Tibial nerve (tissue), 4 donors: ENCODE measurements around the gene CYTH2. TPM values are rescaled to one million over a fixed set of nuclear protein-coding genes. Genes with fewer than 3 reads are reported as not detected.
"Not testable (repeated sequence)": the region's sequence is repeated elsewhere in the genome, so short reads cannot be mapped to it uniquely, and the experiment has no call there.

Source experiments
- DNase-seq, 2 donors: peaks; one replicate each; pipeline ENCODE4 v3.0.0-alpha.2; 2019; ENCODE audit warnings: low spot score in 2 of 2
- H3K27ac ChIP-seq, 4 donors: fragments of 200-600 bp; sonication (generic) in 3 of 4; one replicate each; pipeline ENCODE4 v1.5.1; 2017 to 2019; ENCODE audit warnings: mild to moderate bottlenecking in 1 of 4
- H3K27me3 ChIP-seq, 2 donors: fragments of 200-600 bp; sonication (generic) in 1 of 2; one replicate each; pipeline versions ENCODE4 v1.5.1 to v1.6.0; 2017 to 2019
- H3K36me3 ChIP-seq, 3 donors: fragments of 200-600 bp; sonication (generic); one replicate each; pipeline ENCODE4 v1.5.1; 2018 to 2019
- H3K4me1 ChIP-seq, 4 donors: fragments of 200-600 bp; sonication (generic) in 3 of 4; one replicate each; pipeline ENCODE4 v1.5.1; 2017 to 2019
- H3K4me3 ChIP-seq, 4 donors: fragments of 200-600 bp; sonication (generic) in 3 of 4; one replicate each; pipeline ENCODE4 v1.5.1; 2017 to 2019; ENCODE audit warnings: mild to moderate bottlenecking in 1 of 4, moderate library complexity in 1 of 4
- H3K9me3 ChIP-seq, 4 donors: fragments of 200-600 bp; sonication (generic) in 3 of 4; one replicate each; pipeline ENCODE4 v1.5.1; 2017 to 2019
- EP300 ChIP-seq, 2 donors: sonication (generic); formaldehyde crosslinking; IDR thresholded peaks; one replicate each; pipeline ENCODE4 v1.6.1; 2017; ENCODE audit warnings: antibody characterized with exemption in 2 of 2, mild to moderate bottlenecking in 1 of 2
- POLR2A ChIP-seq, 2 donors: fragments of 450-650 bp; IDR thresholded peaks; one replicate each; pipeline ENCODE4 v1.6.1; 2017; ENCODE audit warnings: antibody characterized with exemption in 2 of 2, mild to moderate bottlenecking in 2 of 2, moderate library complexity in 2 of 2
- WGBS, 2 donors: methylation state at CpG; one replicate each; pipeline ENCODE4 v1.1.5; 2018; 5-methylcytosine and 5-hydroxymethylcytosine counted together
- total RNA-seq, 4 donors: library from RNA; depleted of rRNA; stranded (reverse); fragments of >200 nt; gene quantifications; one replicate each; pipeline ENCODE4 v1.1.0, GENCODE V29; 2016
- TF ChIP-seq, protein P1 (sequence below), 5 experiments: fragments of 200-600 bp in 3 of 5; fragments of 450-650 bp in 2 of 5; sonication (generic) in 3 of 5; IDR thresholded peaks; one replicate each; pipeline ENCODE4 v1.5.1; 2016 to 2019; ENCODE audit warnings: antibody characterized with exemption in 5 of 5, mild to moderate bottlenecking in 3 of 5, moderate library complexity in 2 of 5

CYTH2 gene
- total RNA-seq, 4 donors from 2014 or later: 56.7 to 114 (median 65.1) TPM

DNA sequence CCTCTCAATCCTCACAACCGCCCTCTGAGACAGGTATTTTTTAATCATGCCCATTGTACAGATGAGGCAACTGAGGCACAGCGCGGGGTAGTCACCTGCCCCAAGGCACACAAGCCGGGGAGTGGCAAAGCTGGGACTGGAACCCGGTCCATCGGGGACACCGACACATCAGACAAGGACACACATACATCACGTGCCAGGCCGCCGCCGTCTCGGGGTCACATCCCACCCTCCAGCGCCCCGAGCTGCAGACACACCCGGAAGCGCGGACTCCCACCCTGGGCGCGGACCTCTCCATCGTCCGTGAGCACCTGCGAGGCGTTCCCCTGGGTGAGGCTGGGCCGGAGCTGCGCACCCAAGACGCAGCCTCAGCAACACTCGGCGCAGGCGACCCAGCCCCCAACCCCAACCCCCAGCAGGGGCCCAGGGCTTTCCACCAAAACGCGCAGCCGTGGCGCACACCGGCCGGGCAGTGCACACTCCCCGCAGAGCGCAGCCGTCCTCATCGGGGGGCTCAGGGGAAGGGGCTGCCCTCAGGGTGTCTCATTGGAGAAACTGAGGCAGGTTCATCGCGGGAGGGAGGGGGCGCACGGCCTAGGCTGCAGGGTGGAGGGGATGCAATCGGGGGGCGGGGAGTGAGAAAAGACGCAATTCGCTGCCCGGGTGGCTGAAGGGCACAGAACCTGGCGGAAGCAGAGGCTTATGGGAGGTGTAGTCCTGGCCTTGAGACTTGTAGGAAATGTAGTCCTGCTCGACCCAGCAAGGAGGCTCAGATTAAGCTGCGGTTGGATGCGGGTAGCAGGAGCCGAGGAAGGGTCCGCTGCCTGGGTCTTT is 44.3 kb downstream of the CYTH2 start:
- Histone ChIP-seq H3K4me3 (peak overlapping the region; percentile 24 to 46 (median 45)), H3K27me3 (peaks cover 0 to 59% of the 10 kb centered on the region in 2 donors), H3K27ac (peak overlapping the region in 1 of 4 donors; percentile 52), H3K36me3 (no peaks in the 10 kb centered on the region), H3K9me3 (no peaks in the 10 kb centered on the region), H3K4me1 (peaks cover 0 to 20% (median 10%) of the 10 kb centered on the region in 4 donors)
- 4% methylated on average over 35 to 41 of the region's 54 CpGs for WGBS, 2 donors
- no peak for TF ChIP-seq EP300 (IDR thresholded peaks at IDR 0.05)
- TF ChIP-seq POLR2A (IDR thresholded peaks at IDR 0.05): no peak
- TF ChIP-seq, protein P1, sequence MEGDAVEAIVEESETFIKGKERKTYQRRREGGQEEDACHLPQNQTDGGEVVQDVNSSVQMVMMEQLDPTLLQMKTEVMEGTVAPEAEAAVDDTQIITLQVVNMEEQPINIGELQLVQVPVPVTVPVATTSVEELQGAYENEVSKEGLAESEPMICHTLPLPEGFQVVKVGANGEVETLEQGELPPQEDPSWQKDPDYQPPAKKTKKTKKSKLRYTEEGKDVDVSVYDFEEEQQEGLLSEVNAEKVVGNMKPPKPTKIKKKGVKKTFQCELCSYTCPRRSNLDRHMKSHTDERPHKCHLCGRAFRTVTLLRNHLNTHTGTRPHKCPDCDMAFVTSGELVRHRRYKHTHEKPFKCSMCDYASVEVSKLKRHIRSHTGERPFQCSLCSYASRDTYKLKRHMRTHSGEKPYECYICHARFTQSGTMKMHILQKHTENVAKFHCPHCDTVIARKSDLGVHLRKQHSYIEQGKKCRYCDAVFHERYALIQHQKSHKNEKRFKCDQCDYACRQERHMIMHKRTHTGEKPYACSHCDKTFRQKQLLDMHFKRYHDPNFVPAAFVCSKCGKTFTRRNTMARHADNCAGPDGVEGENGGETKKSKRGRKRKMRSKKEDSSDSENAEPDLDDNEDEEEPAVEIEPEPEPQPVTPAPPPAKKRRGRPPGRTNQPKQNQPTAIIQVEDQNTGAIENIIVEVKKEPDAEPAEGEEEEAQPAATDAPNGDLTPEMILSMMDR (IDR thresholded peaks at IDR 0.05): no peak
- DNase-seq: peak in 1 of 2 donors; percentile 33

DNA sequence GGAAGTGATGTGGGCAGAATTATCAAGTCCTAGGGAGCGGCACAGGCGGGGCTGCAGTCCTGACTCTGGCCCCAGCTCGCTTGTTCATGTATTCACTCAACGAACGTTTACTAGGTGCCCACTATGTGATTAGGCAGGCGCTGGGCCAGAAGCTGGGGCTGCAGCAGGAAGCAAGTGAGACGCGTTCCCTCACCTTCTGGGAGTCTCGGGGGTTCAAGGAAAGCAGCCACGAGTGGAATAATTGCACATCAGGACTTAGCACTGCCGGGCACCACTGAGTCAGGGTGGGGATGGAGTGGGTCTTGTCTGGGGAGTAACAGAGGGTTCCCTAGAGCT is 44.9 kb downstream of the CYTH2 start:
- Histone ChIP-seq H3K27ac (no peak overlapping the region), H3K36me3 (no peaks in the 10 kb centered on the region), H3K4me3 (no peak overlapping the region), H3K9me3 (no peaks in the 10 kb centered on the region), H3K4me1 (peaks cover 0 to 20% (median 10%) of the 10 kb centered on the region in 4 donors), H3K27me3 (peaks cover 0 to 53% of the 10 kb centered on the region in 2 donors)
- DNase-seq: no peak
- WGBS, 2 donors: 39 to 41% methylated on average over 7 to 11 of the region's 11 CpGs
- TF ChIP-seq EP300 (IDR thresholded peaks at IDR 0.05) (no peak), POLR2A (IDR thresholded peaks at IDR 0.05) (no peak)
- TF ChIP-seq, protein P1 (IDR thresholded peaks at IDR 0.05): no peak

DNA sequence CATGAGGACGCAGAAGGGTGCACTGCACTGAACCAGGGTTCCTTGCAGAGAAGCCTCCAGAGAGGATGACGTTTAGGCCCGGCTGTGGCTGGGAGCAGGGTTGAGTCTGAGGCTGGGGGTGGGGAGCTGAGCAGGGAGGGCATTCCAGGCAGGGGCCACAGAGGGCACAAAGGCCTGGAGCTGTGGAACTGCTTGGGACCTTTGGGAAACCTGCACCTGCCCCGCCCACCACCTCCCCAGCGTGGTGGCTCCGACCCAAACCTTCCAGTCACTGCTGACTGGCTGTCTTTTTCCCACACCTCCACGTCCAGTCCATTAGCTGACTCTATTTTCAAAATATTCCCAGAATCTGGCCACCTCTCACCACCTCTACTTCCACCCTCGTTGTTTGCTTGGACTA is 47.4 kb downstream of the CYTH2 start:
- whole genome bisulfite sequencing, 2 donors: 67 to 69% methylated on average over 8 of the region's 8 CpGs
- DNase-seq: no peak
- no peaks in the 10 kb centered on the region for H3K36me3 ChIP-seq
- no peak overlapping the region for H3K27ac ChIP-seq
- peaks cover 0 to 36% of the 10 kb centered on the region in 2 donors for H3K27me3 ChIP-seq
- H3K9me3 ChIP-seq: no peaks in the 10 kb centered on the region
- H3K4me3 ChIP-seq: no peak overlapping the region
- peaks cover 0 to 8% (median 3%) of the 10 kb centered on the region in 4 donors for H3K4me1 ChIP-seq
- TF ChIP-seq, protein P1 (IDR thresholded peaks at IDR 0.05): no peak
- TF ChIP-seq POLR2A (IDR thresholded peaks at IDR 0.05): no peak
- no peak for TF ChIP-seq EP300 (IDR thresholded peaks at IDR 0.05)

DNA sequence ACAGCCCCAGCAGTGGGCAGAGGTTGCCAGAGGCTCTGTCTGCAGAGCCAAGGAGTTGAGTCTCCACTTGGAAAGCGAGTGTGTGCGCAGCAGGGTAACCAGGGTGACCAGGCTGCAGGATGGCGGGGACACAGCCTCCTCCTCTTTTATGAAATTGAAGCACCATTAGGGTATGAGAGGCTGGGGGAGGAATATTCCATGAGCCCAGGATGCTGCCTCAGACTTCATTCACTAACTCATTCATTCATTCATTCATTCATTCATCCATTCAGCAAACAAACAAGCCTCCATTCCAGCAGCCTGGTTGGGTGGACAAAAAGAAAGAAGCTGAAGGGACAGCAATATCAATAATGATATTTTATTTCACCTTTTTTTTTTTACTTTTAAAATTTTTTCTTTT is 49.0 kb downstream of the CYTH2 start:
- no peak for DNase-seq
- H3K27me3 ChIP-seq: peaks cover 0 to 32% of the 10 kb centered on the region in 2 donors
- no peak overlapping the region for H3K4me3 ChIP-seq
- TF ChIP-seq, protein P1 (IDR thresholded peaks at IDR 0.05): no peak
- TF ChIP-seq POLR2A (IDR thresholded peaks at IDR 0.05) (no peak), EP300 (IDR thresholded peaks at IDR 0.05) (no peak)
- H3K9me3 ChIP-seq: no peaks in the 10 kb centered on the region
- H3K27ac ChIP-seq: no peak overlapping the region
- 66 to 75% methylated on average over 3 of the region's 3 CpGs for WGBS, 2 donors
- peaks cover 0 to 8% (median 3%) of the 10 kb centered on the region in 4 donors for H3K4me1 ChIP-seq
- H3K36me3 ChIP-seq: no peaks in the 10 kb centered on the region

DNA sequence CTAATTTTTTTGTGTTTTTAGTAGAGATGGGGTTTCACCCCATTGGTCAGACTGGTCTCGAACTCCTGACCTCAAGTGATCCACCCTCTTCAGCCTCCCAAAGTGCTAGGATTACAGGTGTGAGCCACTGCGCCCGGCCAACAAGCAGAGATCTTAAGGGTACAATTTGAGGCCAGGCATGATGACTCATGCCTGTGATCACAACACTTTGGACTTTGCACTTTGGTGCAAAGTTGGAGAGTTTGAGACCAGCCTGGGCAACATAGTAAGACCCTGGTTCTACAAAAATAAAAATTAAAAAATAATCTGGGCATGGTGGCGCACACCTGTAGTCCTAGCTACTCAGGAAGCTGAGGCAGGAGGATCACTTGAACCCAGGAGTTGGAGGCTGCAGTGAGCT is 50.3 kb downstream of the CYTH2 start:
- not testable (repeated sequence) for H3K36me3 ChIP-seq, H3K4me1 ChIP-seq, H3K4me3 ChIP-seq, DNase-seq, H3K27ac ChIP-seq, H3K9me3 ChIP-seq
- 86 to 87% methylated on average over 4 of the region's 4 CpGs for WGBS, 2 donors
- peaks cover 0 to 24% of the 10 kb centered on the region in 2 donors for H3K27me3 ChIP-seq
